Heart right ventricle (tissue), 16 donors: Measurements from ENCODE around the gene TTBK2. TPM values are rescaled to one million over a fixed set of nuclear protein-coding genes. Genes with fewer than 3 reads are reported as not detected.

Experiments
- ATAC-seq, 8 donors: fragments of 200-7000 bp; cut with Tn5 transposase; one replicate each; pipeline ENCODE4 v1.9.1; 2020; ENCODE audit warnings: mild to moderate bottlenecking in 8 of 8, moderate library complexity in 8 of 8, moderate number of reproducible peaks in 1 of 8
- DNase-seq, 2 donors: peaks; one replicate each; pipeline ENCODE4 v3.0.0-alpha.2; 2020
- H3K27ac ChIP-seq, 10 donors: fragments of 200-600 bp; sonication (generic) in 2 of 10; one replicate each; pipeline versions ENCODE4 v1.5.0 to v1.8.0; 2020 to 2022; ENCODE audit warnings: mild to moderate bottlenecking in 3 of 10
- H3K27me3 ChIP-seq, 7 donors: fragments of 200-600 bp; one replicate each; pipeline ENCODE4 v1.8.0; 2021 to 2022; ENCODE audit warnings: mild to moderate bottlenecking in 2 of 7
- H3K36me3 ChIP-seq, 9 donors: fragments of 200-600 bp; sonication (generic) in 1 of 9; one replicate each; pipeline versions ENCODE4 v1.5.0 to v1.8.0; 2020 to 2022; ENCODE audit warnings: mild to moderate bottlenecking in 2 of 9
- H3K4me1 ChIP-seq, 9 donors: fragments of 200-600 bp; sonication (generic) in 1 of 9; one replicate each; pipeline versions ENCODE4 v1.5.0 to v1.8.0; 2020 to 2022; ENCODE audit warnings: mild to moderate bottlenecking in 4 of 9
- H3K4me3 ChIP-seq, 10 donors: fragments of 200-600 bp; sonication (generic) in 2 of 10; one replicate each; pipeline versions ENCODE4 v1.5.0 to v1.8.0; 2020 to 2022; ENCODE audit warnings: mild to moderate bottlenecking in 7 of 10, moderate library complexity in 2 of 10
- H3K9me3 ChIP-seq, 11 donors: fragments of 200-600 bp in 10 of 11; sonication (generic) in 2 of 11; one replicate each; pipeline versions ENCODE4 v1.5.0 to v1.8.0; 2013 to 2022; ENCODE audit warnings: mild to moderate bottlenecking in 2 of 11, control low read depth in 1 of 11, moderate library complexity in 1 of 11
- CTCF ChIP-seq, 9 donors: fragments of 200-600 bp; sonication (generic) in 2 of 9; IDR thresholded peaks; one replicate each; pipeline versions ENCODE4 v1.5.0 to v1.8.0; 2021 to 2022; ENCODE audit warnings: antibody characterized with exemption in 9 of 9, mild to moderate bottlenecking in 5 of 9, moderate library complexity in 1 of 9
- WGBS, 2 donors: extraction: QIAGEN DNeasy Blood & Tissue Kit; methylation state at CpG; one replicate each; pipeline ENCODE4 v1.1.7; 2013; ENCODE audit warnings: inconsistent platforms in 1 of 2; 5-methylcytosine and 5-hydroxymethylcytosine counted together
- intact Hi-C, 10 donors: fragments of 100-400 bp; cut with DNase I; formaldehyde crosslinking; loops; one replicate each; pipeline versions ENCODE4 v1.11.1 to v1.14.2; 2022
- polyA plus RNA-seq, 2 donors: library from polyadenylated mRNA; stranded (reverse); fragments of 200-250 nt; gene quantifications; one replicate each; pipeline ENCODE4 v1.2.3, GENCODE V29; 2013
- total RNA-seq, 10 donors: library from RNA; stranded (reverse); fragmentation: NEBNext Ultra II Directional in 3 of 10; extraction: Animal tissue kit (Norgen Biotek cat#: 25700) in 3 of 10; gene quantifications; one replicate each; pipeline versions ENCODE4 v1.2.1 to v1.2.4, GENCODE V29; 2021 to 2023
- donor health status: Arrhythmogenic right ventricular cardiomyopathy.
- donor health status: ischemic (EF 13 %, LVEDD 7.1; RV severe dilation, severe dysfunction).
- donor health status: healthy with polysubstance abuse.
- donor health status: DM: no; HTN: yes; CAD: no.
- donor health status: DM: no; HTN: no; CAD: no.
- donor health status: ischemic (EF 25% LVEDD 6.9; RV normal size, moderate dysfunction).
- donor health status: ischemic (EF 25% LVEDD 5.7; RV mildly dilated, moderate dysfunction).
- donor health status: healthy.
- donor health status: DM: yes; HTN: yes; CAD: no.
- donor health status: Ischemic cardiomyopathy.
- donor health status: ischemic (EF 35%, LVEDD 5.7; RV mildly dilated, moderate dysfunction).
- donor health status: nonischemic (EF 11% LVEDD 7.7; RV severe dilation, severe dysfunction).
- donor health status: DM: yes; HTN: yes; CAD: no.
- donor health status: PGD.
- donor health status: ischemic (EF 29% LVEDD 5.4; RV normal size, mild dysfunction).
- donor health status: nonischemic (EF 23%, LVEDD 6.1; RV moderate dilation, normal function).

Gene TTBK2
- total and polyA plus RNA-seq, 12 donors: 2.1 to 29.1 (median 22.1) TPM

GRCh38 chr15:42721916-42722315 lies 198.7 kb downstream of the TTBK2 start:
- Histone ChIP-seq H3K4me3 (no peak overlapping the region), H3K36me3 (peaks cover 0 to 100% (median 65%) of the 10 kb centered on the region in 9 donors), H3K27me3 (no peaks in the 10 kb centered on the region), H3K9me3 (no peaks in the 10 kb centered on the region), H3K27ac (peak overlapping the region in 1 of 10 donors; percentile 10), H3K4me1 (no peaks in the 10 kb centered on the region)
- DNase-seq (no peak), ATAC-seq (no peak)
- intact Hi-C loops: loop anchor here in 1 of 10 donors (10.0 kb wide), 1 partner anchor 63 kb away; no protein-coding TSS in a partner anchor
- TF ChIP-seq CTCF (IDR thresholded peaks at IDR 0.05): no peak
- WGBS, 2 donors: 60 to 64% methylated on average over 3 of the region's 3 CpGs

- ATAC-seq (no peak), DNase-seq (no peak)
- Histone ChIP-seq H3K4me3 (no peak overlapping the region), H3K27me3 (no peaks in the 10 kb centered on the region), H3K36me3 (peaks cover 0 to 99% (median 62%) of the 10 kb centered on the region in 9 donors), H3K9me3 (no peaks in the 10 kb centered on the region), H3K4me1 (no peaks in the 10 kb centered on the region), H3K27ac (no peak overlapping the region)
- intact Hi-C loops: loop anchor here in 1 of 10 donors (10.0 kb wide), 1 partner anchor 64 kb away; no protein-coding TSS in a partner anchor
- no peak for TF ChIP-seq CTCF (IDR thresholded peaks at IDR 0.05)
- WGBS, 2 donors: 79 to 82% methylated on average over 6 of the region's 6 CpGs
These were observed 199.6 kb downstream of the TTBK2 start for GRCh38 chr15:42721016-42721415.

GRCh38 chr15:42720071-42720470 lies 200.5 kb downstream of the TTBK2 start:
- Histone ChIP-seq H3K27me3 (no peaks in the 10 kb centered on the region), H3K4me3 (no peak overlapping the region), H3K9me3 (no peaks in the 10 kb centered on the region), H3K36me3 (peaks cover 0 to 90% (median 57%) of the 10 kb centered on the region in 9 donors), H3K4me1 (no peaks in the 10 kb centered on the region), H3K27ac (no peak overlapping the region)
- intact Hi-C loops: loop anchor here in 1 of 10 donors (10.0 kb wide), 1 partner anchor 65 kb away; no protein-coding TSS in a partner anchor
- no peak for TF ChIP-seq CTCF (IDR thresholded peaks at IDR 0.05)
- no peak for DNase-seq
- 86 to 88% methylated on average over 3 of the region's 3 CpGs for WGBS, 2 donors
- ATAC-seq: no peak

GRCh38 chr15:42719043-42719442 lies 201.5 kb downstream of the TTBK2 start:
- Histone ChIP-seq H3K9me3 (no peaks in the 10 kb centered on the region), H3K27me3 (no peaks in the 10 kb centered on the region), H3K4me3 (no peak overlapping the region), H3K27ac (no peak overlapping the region), H3K36me3 (peaks cover 0 to 80% (median 46%) of the 10 kb centered on the region in 9 donors), H3K4me1 (no peaks in the 10 kb centered on the region)
- DNase-seq (no peak), ATAC-seq (no peak)
- intact Hi-C loops: no loop called here
- WGBS, 2 donors: 76 to 83% methylated on average over 6 of the region's 6 CpGs
- TF ChIP-seq CTCF (IDR thresholded peaks at IDR 0.05): no peak
